ENCODE results near the gene IL1RL2.

GRCh38 chr2:102154364-102154763 is 32.5 kb upstream of the IL1RL2 start:
- no peak for TF ChIP-seq CTCF (IDR thresholded peaks at IDR 0.05)
- no peak for TF ChIP-seq POLR2A (IDR thresholded peaks at IDR 0.05)
- TF ChIP-seq EP300 (IDR thresholded peaks at IDR 0.05), result no peak
- TF ChIP-seq POLR2AphosphoS5 (IDR thresholded peaks at IDR 0.05), result no peak
